ENCODE measurements around the gene PRTFDC1.

The PRTFDC1 gene

DNA sequence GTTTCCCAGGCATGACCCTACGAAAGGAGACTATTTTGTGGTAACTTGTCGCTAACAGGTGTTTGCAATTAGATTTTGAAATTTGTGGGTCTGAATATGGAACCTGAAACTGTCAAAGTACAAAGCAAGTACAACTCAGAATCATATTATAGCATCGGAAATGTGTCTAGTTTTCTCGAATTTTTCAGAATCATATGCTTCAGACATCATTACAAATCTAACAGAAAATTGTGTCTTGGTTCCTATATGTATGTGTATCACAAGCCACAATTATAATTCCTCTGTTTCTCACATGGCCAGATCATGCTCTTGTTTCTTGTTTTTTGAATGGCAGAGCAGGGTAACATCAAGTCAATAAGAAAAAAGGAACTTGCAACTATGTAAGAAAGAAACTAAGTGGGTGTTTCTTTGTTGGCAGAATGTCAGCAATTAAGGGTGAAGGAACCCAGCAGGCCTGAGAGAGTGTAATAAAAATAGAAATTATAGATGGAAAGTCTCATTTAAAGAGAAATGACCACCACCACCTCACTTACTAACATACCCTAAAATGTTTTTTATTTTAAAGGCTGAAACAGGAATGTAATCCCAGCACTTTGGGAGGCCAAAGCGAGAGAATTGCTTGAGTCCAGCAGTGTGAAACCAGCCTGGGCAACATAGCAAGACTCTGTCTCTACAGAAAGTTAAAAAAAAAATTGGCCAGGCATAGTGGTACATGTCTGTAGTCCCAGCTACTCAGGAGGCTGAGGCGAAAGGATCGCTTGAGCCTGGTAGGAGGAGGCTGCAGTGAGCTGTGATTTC, 51.3 kb downstream of the PRTFDC1 start:
- DNase-seq, result no peak

DNA sequence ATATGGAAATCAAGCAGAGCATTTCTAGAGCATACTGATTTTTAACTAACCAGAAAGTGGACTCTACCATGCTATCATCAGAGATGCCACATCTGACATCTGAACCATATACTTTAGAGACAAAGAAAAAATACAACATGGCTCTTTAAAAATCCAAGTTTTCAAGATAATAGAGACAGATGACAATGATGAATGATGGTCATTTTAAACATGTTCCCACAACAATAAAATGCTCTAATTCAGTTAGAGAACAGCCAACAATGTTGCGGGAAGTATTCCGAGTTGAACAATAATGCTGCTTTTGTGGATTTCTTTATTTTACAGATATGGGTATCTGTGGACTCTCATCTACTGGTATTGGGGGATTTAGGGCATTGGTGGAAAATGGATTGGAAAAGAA, 52.8 kb downstream of the PRTFDC1 start:
- no peak for DNase-seq

DNA sequence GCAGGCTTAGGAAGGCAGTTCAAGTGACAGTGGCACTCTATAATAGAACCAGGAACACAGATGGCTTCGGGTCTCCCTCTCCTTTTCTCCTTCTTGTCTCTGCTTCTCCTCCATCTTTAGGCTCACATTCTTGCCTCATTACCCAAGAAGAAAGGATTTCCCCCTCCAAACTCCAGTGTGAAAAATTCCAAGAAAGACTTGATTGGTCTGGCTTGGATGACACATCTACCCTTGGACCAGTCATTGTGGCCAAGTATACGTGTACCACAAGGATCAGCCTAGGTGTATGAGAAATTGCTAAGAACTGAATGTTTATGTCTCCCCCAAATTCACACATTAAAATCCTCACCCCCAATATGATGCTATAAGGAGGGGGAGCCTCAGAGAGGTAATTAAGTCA, 53.9 kb downstream of the PRTFDC1 start:
- DNase-seq, result no peak

DNA sequence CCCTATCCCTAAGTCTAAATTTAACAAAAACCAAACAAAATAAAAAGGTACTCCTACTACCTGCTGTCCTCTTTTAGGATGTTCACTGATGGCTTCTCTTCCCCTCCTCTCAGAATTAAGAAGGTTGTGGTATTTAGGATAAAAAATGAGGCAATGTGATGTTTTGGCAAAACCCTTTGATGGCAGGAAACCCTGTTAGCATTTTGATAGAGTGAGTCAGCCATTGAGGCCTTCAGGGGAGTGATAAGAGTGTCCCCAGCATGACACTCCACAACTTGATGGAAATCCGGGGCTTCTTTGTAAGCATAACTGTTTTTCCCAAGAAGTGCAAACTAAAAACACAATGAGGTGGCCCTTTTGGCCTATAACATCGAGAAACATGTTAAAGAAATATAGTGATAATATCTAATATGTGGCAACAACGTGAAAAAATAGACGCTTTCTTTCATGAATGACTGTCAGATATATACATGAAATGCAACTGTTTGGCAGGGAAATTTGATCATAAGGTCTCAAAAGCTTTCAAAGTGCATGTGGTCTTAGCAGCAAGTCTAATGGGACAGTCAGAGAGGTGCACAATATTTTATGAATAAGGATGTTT, 55.0 kb downstream of the PRTFDC1 start:
- DNase-seq, result no peak

DNA sequence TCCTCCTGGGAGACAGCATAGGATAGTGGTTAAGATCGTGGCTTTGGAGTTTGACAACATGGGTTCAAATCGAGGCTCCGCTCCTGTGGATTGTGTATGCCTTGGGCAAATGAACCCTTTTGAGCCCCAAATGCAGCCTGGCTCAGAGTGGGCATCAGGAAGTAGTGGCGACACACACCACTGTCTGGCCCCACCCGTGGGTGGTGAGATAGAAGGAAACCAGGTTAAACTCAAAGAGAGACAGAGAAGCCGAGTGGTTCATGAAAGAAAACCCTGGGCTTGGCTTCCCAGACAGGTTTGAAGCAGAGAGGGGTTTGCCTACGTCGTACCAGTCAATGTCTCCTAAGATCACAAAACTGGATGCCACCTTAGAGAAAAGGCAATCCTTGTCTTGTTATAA, 57.7 kb downstream of the PRTFDC1 start:
- DNase-seq, result no peak

DNA sequence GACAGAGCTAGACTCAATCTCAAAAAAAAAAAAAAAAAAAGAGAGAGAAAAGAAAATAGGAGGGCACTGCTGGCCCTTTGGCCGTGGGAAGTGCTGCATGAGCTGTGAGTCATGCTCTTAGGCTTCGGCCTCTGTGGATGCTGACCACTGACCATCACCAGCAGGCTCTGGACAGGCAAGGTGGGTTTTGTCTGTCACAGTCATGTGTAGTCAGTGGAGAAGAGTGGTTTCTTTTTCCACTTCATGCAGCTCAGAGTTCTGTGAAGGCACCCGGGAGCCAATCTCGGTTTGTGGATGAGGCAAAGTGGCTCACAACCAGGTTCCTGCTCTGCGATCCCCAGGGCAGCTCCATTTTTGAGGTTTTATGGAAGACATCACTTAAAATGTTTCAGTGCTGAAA, 58.1 kb downstream of the PRTFDC1 start:
- DNase-seq, result no peak

DNA sequence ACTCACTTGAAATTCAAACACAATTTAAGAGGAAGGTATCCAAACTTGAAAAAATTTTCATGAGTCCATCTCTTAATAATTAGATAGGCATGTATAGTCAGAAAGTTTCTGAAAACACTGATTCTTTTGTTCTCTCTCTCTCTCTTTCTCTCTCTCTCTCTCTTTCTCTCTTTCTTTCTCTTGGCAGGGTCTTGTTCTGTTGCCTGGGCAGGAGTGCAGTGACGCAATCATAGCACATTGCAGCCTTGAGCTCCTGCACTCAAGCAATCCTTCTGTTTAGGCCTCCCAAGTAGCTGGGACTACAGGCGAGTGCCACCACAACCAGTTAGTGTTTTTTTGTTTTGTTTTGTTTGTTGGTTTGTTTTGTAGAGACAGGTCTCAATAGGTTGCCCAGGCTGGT, 59.3 kb downstream of the PRTFDC1 start:
- DNase-seq, result no peak

DNA sequence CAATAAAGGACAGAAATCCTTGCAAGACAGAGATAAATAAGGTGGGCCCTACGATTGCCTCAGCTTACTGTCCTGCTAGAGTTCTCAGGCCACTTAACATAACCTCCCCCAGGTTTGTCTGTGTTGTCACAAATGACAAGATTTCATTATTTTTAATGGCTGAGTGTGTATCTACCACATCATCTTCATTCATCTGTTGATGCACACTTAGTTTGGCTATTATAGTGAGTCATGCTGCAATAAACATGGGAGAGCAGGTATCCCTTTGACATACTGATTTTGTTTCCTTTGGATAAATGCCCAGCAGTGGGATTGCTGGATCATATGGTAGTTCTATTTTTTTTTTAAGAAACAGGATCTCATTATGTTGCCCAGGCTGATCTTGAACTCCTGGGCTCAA, 60.6 kb downstream of the PRTFDC1 start:
- no peak for DNase-seq

DNA sequence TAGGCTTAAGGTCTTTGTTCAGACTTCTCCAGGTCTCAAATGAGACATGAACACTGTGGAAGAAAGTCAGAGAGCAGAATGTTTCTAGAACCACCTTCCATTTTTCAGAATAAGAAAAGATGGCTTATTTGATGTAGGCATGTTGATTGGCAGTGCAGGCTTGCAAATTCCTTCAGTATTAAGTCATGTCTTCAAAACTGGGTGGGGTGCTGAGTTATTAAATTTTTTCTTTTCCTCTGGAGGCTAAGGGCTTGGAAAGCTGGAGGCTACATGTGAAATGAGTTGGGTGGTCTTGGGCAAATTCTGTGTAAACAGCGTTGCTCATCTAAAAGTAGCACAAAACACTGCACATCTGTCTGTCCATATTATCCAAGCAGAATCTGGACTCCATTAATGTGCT, 62.8 kb downstream of the PRTFDC1 start:
- no peak for DNase-seq

DNA sequence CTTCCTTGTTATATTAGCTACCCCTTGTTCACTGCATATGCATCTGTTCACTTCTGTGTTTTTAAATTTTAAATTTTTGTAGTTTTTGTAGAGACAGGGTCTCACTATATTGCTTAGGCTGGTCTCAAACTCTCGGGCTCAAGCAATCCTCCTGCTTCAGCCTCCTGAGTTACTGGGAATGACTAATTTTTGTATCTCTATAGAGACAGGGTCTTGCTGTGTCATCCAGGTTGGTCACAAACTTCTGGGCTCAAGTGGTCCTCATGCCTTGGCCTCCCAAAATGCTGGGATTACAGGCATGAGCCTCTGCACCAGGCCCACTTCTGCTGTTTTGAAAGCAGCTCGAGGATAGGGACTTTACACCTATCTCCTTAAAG, 64.6 kb downstream of the PRTFDC1 start:
- DNase-seq, result no peak

DNA sequence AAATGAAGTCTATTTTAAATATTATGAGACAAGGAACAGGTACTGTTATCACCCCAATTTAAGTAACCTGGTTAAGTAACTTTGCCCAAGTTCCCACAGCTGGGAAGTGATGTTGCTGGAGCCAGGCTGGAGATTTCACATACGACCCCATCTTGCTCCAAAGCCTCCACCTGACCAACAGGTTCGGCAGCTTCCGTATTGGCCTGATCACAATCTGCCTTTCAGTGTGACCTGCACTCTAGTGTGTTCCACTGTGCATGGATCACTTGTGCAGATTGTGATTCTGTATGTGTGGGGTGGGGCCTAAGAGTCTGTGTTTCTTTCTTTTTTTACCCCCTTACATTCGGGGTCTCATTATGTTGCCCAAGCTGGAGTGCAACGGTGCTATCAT, 66.1 kb downstream of the PRTFDC1 start:
- no peak for DNase-seq

DNA sequence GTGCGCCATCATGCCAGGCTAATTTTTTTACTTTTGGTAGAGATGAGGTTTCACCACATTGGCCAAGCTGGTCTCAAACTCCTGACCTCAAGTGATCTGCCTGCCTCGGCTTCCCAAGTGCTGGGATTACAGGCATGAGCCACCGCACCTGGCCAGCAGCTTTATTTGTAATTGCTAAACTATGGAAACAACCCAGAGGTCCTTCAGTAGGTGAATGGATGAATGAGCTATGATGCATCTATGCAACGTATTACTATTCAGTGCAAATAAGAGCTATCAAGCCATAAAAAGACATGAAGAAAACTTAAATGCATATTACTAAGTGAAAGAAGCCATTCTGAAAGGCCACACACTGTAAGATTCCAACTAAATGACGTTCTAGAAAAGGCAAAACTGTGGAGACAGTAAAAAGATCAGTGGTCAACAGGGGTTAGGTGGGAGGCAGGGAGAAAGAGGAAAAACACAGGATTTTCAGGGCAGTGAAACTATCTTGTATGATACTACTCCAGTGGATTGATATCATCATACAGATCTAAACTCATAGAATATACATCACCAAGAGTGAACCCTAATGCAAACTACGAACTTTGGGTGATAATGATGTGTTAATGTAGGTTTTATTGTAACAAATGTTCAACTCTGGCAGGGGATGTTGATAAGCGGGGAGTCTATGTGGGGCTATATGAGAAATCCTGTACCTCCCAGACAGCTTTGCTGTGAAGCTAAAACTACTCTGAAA, 66.7 kb downstream of the PRTFDC1 start:
- no peak for DNase-seq

DNA sequence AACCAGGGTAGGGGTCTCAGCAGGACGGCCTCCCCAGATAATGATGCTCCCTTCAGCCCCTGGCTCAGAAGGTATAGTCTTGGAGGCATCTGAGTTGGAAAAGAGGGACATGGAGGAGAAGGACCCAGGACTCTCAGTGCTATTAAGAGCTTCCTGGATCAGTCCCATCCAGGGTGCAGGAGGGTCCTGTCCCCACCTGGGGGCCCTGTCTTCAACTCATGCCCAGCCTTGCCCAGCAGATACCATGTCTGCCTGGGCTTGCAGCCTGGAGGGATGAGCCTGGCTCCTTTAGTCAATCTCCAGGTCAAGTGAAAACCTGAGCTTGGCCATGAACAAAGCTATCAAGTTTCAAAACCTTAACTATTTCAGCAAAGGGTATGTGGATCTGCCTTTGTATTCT, 67.6 kb downstream of the PRTFDC1 start:
- DNase-seq, result no peak

DNA sequence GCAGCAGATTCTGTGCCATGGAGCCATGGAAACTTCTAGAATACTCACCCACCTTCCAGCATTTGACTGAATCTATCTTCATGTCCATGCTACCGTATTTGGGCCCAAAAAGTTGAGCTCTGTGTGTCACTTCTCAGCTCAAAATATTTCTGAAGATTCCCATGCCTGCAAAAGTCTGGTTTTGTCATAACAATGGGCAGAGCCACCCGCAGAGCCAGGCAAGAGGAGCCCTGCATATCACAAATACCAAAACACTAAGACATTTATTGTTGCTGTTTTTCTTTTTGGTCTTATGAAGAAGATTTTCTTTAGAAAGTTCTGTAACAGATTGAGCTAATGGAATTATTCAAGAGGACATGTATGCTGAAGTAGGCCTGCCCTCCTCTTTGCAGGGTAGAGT, 68.1 kb downstream of the PRTFDC1 start:
- no peak for DNase-seq

DNA sequence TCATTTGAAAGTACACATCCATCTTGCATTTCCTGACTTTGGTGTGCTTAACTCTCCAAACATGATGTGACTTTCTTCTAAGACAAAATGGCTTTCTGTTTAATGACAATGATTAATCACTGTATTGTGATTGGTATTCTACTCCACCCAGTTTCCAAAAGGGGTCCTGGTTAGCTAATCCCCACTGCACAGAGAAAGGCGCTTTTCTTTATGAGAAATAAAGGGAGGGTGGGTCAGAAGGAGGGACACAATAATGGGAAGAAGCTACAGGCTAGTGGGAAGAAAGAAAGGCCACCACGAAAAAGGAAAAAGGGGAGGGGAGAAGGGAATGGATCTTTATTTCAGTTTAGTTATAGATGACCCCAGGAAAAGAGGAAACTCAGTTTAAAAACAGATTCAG, 69.2 kb downstream of the PRTFDC1 start:
- DNase-seq, result no peak

DNA sequence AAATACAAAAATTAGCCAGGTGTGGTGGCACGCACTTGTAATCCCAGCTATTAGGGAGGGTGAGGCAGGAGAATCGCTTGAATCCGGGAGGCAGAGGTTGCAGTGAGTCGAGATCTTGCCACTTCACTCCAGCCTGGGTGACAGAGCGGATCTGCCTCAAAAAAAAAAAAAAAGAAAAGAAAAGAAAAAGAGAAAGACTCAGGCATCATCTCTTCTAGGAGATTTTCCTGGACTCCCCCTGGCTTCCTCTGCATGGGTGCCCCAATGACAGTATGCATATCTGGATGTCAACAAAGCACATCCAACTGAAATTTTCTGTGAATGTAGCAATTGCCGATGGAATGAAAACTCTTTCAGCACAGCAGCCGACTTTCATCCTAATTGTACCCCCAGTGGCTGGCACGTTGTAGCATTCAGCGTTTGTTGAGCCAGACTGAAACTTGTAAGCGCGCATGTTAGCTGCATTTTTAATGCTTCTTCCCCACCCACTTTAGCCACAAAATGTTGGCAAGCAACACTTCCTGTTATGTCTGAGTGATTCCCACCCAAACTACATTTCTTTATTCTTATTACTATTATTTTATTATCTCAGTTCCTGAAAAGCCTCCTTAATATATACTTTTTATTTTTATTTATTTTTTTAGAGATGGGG, 70.2 kb downstream of the PRTFDC1 start:
- DNase-seq, result no peak

DNA sequence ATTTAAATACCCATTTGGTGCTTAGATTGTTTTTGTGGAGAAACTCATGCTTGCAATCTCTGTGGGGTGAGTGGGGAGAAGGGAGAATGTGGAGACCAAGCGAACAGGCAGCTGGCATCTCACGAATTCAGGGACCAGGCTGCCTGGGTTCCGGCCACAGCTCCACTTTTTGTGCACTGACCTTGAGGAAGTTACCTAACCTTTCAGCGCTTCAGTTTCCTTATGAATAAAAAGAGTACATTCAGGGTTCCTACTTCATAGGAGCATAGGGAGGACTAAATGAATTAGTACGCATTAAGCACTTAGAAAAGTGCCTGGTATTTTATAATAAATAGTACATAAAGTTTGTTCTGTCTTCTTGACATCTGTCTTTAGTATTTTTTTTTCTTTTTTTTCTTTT, 72.5 kb downstream of the PRTFDC1 start:
- no peak for DNase-seq

DNA sequence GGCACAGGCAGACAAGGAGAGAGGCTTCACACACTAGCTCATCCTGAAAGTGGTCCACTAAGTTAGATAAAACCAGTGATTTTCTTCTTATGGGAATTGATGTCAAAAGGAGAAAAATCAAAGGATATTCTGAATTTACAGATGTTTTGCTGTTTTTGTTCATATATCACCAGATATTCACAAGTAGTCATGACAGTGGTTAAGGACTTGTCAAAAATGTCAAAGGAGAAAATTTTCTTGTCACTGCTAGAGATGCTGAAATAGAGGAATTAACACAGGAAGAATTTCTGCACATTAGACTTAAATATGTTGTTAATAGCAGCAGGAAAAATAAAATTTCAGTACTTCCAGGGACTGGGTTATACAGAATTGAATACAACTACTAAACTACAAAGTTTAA, 78.3 kb downstream of the PRTFDC1 start:
- DNase-seq, result no peak

DNA sequence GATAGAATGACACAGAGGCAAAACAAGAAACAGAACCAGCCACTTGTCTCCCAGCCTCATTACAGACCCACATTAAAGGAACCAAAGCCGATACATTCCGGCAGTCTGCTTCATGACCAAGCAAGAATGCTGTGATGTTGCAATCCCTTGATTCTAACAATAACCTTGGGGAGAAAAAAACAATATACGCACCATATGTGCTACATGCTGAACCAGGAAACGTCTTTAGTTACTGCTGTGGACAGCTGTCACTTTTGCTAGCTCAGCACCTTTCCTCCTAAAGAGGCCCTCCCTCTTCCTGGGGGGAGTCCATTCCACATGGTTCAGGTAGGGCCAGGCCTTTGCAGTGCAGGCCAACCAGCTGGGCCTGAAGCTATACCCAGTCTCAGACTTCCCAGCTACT, 79.1 kb downstream of the PRTFDC1 start:
- no peak for DNase-seq

DNA sequence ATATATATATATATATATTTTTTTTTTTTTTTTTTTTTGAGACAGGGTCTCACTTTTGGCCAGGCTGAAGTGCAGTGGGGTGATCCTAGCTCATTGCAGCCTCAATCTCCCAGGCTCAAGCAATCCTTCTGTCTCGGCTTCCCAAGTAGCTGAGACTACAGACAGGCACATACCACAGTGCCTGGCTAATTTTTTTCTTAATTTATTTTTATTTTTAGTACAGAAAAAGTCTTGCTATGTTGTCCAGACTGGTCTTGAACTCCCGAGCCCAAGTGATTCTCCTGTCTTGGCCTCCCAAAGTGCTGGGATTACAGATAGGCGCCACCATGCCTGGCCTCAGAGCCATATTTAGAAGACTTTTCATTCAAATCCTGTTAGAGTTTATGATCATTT, 79.6 kb downstream of the PRTFDC1 start:
- DNase-seq, result no peak

DNA sequence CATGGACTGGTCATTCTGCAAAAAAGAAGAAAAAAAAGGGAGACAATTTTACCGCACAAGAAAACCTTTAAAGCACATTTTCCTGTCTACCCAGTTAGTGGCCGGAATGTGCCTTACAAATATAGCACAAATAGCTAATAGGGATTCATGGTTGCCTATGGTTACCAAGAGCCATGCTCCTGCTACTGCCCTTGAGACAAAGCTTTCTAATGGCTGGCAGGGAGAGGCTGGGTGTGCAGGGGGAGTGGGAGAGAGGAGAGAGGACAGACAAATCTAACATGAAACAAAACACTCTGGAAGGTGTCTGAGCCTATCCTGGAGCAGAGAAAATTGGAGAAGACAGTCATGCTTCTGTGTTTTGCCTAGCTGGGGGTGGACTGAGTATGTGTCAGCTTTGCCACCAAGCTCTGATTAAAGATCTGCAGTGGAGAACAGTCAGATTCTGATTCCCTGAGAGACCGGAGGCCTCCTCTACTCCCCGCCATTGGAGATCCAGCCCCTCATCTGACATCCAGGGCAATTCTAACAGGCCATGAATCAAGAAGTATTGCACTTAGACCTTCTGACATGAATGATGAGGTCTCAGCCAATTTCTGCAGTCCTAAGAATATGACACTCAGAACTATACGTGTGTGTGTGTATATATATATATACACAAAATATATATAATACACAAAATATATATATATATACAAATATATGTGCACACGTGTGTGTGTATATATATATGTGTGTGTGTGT, 80.2 kb downstream of the PRTFDC1 start:
- DNase-seq, result no peak

DNA sequence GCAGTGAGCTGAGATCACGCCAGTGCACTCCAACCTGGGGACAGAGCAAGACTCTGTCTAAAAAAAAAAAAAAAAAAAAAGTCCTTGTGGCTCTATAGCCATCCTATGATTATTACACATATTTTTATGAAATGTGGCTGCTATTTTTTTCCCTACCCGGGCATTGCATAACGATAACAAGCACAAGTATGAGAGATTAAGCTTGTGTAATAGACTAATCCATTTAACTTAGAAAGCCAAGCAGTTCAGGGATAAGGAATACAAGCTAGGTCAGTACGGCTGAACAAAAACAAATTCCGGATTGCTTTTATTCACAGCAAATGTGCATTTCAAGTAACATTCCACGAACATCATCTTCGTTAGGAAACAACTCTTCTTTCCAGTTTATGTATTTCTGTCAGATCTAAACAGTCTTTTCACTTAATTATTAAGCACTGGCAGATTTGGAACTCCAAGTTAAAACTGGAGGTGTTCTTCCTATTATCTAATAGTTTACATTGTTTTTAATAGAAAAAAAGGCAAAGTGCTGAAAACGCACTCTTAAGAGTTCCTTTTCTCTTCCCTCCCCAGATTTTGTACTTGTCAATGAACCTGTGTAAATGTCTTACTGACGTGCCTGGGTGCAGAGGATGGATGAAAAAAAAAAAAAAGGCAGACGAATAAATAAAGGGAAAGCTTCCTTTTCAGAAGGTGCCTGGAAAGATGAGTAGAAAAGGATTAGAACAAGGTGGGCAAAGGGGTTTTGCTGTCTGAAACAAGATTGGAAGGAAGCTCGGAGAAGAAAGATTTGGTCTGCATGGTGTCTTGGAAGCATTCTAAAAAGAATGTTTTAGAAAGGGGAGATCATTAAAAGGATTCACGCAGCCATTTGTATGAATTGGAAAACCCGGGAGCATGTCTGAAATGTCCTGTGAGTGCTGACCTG, 81.1 kb downstream of the PRTFDC1 start:
- no peak for DNase-seq
